NCI-H226 (cell line): Measurements from ENCODE around the gene SLC19A2.
"Not testable (repeated sequence)": the region's sequence is repeated elsewhere in the genome, so short reads cannot be mapped to it uniquely, and the experiment has no call there.

Source experiments
- DNase-seq: peaks from one replicate; pipeline ENCODE4 v3.0.0-alpha.2; 2015

The SLC19A2 gene

GRCh38 chr1:169485431-169486280 is at the start of gene SLC19A2:
Gene SLC19A2 (minus strand): TSS chr1:169485944. CDS start chr1:169485766, 178 bp downstream.
- DNase-seq, result peak; percentile 99

GRCh38 chr1:169534653-169535052 is 48.9 kb upstream of the SLC19A2 start:
- DNase-seq, result no peak

- DNase-seq, result not testable (repeated sequence)
These were observed 47.9 kb upstream of the SLC19A2 start for GRCh38 chr1:169533528-169534190.

- no peak for DNase-seq
These were observed 44.7 kb upstream of the SLC19A2 start for GRCh38 chr1:169530448-169530847.

- DNase-seq, result peak; percentile 54
These were observed 43.4 kb upstream of the SLC19A2 start for GRCh38 chr1:169529068-169529642.

GRCh38 chr1:169528215-169529067 is 42.7 kb upstream of the SLC19A2 start:
- no peak for DNase-seq

- DNase-seq, result no peak
These were observed 41.9 kb upstream of the SLC19A2 start for GRCh38 chr1:169527451-169528214.

- no peak for DNase-seq
These were observed 41.3 kb upstream of the SLC19A2 start for GRCh38 chr1:169527001-169527400.

- DNase-seq, result no peak
These were observed 40.5 kb upstream of the SLC19A2 start for GRCh38 chr1:169526120-169526832.

- no peak for DNase-seq
These were observed 39.6 kb upstream of the SLC19A2 start for GRCh38 chr1:169525391-169525790.

GRCh38 chr1:169523904-169524303 is 38.2 kb upstream of the SLC19A2 start:
- DNase-seq, result no peak

- DNase-seq, result no peak
These were observed 35.5 kb upstream of the SLC19A2 start for GRCh38 chr1:169521226-169521625.

GRCh38 chr1:169517558-169518186 is 31.9 kb upstream of the SLC19A2 start:
- no peak for DNase-seq

GRCh38 chr1:169515641-169516040 is 29.9 kb upstream of the SLC19A2 start:
- DNase-seq, result no peak

- no peak for DNase-seq
These were observed 29.0 kb upstream of the SLC19A2 start for GRCh38 chr1:169514566-169515270.

GRCh38 chr1:169513208-169513607 is 27.5 kb upstream of the SLC19A2 start:
- no peak for DNase-seq

GRCh38 chr1:169511316-169512005 is 25.7 kb upstream of the SLC19A2 start:
- peak; percentile 72 for DNase-seq

GRCh38 chr1:169510060-169510459 is 24.3 kb upstream of the SLC19A2 start:
- DNase-seq, result no peak

GRCh38 chr1:169509354-169509753 is 23.6 kb upstream of the SLC19A2 start:
- no peak for DNase-seq
